ENCODE results near the gene ERVFRD-1.
A peak's percentile ranks its signal among the peaks of the same experiment; 100 is the strongest.
"Not testable (repeated sequence)": the region's sequence is repeated elsewhere in the genome, so short reads cannot be mapped to it uniquely, and the experiment has no call there.

The ERVFRD-1 gene

GRCh38 chr6:11091141-11091540 is 20.4 kb downstream of the ERVFRD-1 start:
- DNase-seq (ENCODE audit: low read depth) = not testable (repeated sequence)

DNA sequence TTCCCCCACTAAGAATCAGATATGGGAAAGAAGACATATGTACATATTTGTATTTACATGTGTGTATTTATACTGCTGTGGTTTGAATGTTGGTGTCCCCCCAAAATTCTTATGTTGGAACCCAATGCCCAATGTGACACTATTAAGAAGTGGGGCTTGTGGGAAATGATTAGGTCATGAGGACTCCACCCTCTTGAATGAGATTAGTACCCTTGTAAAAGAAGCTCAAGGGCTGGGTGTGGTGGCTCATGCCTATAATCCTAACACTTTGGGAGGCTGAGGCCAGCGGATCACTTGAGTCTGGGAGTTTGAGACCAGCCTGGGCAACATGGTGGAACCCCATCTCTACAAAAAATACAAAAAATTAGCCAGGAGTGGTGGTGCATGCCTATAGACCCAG is 21.8 kb downstream of the ERVFRD-1 start:
- no peak for DNase-seq (ENCODE audit: low read depth)

DNA sequence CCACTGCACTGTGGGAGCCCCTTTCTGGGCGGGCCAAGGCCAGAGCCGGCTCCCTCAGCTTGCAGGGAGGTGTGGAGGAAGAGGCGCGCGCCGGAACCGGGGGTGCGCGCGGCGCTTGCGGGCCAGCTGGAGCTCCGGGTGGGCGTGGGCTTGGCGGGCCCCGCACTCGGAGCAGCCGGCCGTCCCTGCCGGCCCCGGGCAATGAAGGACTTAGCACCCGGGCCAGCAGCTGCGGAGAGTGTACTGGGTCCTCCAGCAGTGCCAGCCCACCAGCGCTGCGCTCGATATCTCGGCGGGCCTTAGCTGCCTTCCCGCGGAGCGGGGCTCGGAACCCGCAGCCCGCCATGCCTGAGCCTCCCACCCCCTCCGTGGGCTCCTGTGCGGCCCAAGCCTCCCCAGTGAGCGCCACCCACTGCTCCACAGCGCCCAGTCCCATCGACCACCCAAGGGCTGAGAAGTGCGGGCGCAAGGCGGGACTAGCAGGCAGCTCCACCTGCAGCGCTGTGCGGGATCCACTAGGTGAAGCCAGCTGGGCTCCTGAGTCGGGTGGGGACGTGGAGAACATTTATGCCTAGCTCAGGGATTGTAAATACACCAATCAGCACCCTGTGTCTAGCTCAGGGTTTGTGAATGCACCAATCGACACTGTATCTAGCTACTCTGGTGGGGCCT is 24.2 kb downstream of the ERVFRD-1 start:
- DNase-seq (ENCODE audit: low read depth) = not testable (repeated sequence)

DNA sequence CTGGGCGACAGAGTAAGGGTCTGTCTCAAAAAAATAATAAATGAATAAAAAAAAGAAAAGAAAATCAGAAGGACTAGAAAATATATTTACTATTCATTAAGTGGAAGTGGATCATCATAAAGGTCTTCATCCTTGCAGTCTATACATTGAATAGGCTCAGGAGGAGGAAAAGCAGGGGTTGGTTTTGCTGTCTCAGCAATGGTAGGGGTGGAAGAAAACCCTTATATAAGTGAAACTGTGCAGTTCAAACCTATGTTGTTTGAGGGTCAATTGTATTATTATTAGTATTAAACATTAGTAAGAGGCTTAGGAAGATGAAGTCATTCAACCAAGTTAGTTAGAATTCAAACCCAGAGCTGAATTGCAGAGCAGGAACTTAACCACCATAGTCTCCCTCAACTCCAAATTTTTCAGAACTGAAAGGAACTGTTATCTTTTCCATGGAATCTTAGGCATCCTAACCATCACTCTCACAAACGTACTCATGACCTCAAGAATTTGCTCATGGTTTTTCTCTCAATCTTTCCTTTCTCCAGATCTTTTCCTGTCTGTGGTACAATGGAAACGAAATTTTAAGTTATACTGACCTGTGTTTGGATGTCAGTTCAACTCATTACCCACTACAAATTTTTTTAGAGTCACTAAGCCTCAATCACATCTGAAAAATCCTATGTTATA is 25.6 kb downstream of the ERVFRD-1 start:
- DNase-seq (ENCODE audit: low read depth) = peak; percentile 38

GRCh38 chr6:11083956-11084355 is 27.6 kb downstream of the ERVFRD-1 start:
- DNase-seq (ENCODE audit: low read depth) = no peak

- peak; percentile 74 for DNase-seq (ENCODE audit: low read depth)
These were observed 28.0 kb downstream of the ERVFRD-1 start for GRCh38 chr6:11083491-11083890.

- no peak for DNase-seq (ENCODE audit: low read depth)
These were observed 31.2 kb downstream of the ERVFRD-1 start for GRCh38 chr6:11080296-11080695.

DNA sequence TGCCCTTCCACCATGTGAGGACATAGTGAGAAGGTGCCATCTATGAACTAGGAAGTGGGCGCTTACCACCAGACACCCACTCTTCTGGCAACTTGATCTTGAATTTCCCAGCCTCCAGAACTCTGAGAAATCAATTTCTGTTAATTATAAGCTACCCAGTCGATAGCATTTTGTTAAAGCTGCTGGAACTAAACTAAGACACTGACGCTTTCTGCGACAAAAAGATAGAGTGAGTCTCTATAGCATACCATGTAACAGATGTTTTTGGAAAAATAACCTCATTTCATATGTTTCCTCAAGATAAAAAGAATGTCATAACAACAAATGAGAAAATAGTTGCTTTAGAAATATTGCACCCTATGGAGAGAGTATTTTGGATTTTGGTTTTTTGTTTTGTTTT is 33.3 kb downstream of the ERVFRD-1 start:
- DNase-seq (ENCODE audit: low read depth) = no peak

DNA sequence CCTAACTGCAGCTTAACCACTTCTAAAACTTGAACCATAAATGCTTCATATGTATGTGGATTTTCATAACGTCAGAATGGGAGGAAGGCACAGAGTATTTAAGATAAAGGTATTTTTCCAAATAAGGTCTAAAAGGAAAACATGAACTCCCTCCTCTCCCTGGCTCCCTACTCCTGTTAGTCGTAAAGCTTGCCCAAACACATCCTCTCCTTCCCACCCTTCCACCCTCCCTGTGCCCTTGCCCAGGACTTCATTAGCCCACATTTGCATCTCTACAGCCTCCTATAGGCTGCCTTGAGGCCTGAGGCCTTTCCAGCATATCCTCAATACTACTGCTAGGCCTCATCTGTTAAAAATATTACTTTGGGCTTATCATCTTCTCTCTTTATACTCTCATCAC is 35.0 kb downstream of the ERVFRD-1 start:
- no peak for DNase-seq (ENCODE audit: low read depth)

DNA sequence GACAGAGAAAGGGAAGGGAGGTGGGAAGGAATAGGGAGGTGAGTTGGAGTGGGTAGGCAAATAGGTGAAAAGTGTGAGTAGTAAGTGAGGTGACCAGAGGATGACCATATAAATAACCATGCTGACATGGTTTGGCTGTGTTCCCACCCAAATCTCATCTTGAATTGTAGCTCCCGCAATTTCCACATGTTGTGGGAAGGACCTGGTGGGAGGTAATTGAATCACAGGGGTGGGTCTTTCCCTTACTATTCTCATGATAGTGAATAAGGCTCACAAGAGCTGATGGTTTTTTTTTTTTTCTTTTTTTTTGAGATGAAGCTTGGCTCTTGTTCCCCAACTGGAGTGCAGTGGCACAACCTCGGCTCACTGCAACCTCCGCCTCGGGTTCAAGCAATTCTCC is 39.4 kb downstream of the ERVFRD-1 start:
- no peak for DNase-seq (ENCODE audit: low read depth)

- DNase-seq (ENCODE audit: low read depth) = peak; percentile 27
These were observed 41.8 kb downstream of the ERVFRD-1 start for GRCh38 chr6:11069760-11070159.

- DNase-seq (ENCODE audit: low read depth) = no peak
These were observed 44.2 kb downstream of the ERVFRD-1 start for GRCh38 chr6:11067348-11067747.

DNA sequence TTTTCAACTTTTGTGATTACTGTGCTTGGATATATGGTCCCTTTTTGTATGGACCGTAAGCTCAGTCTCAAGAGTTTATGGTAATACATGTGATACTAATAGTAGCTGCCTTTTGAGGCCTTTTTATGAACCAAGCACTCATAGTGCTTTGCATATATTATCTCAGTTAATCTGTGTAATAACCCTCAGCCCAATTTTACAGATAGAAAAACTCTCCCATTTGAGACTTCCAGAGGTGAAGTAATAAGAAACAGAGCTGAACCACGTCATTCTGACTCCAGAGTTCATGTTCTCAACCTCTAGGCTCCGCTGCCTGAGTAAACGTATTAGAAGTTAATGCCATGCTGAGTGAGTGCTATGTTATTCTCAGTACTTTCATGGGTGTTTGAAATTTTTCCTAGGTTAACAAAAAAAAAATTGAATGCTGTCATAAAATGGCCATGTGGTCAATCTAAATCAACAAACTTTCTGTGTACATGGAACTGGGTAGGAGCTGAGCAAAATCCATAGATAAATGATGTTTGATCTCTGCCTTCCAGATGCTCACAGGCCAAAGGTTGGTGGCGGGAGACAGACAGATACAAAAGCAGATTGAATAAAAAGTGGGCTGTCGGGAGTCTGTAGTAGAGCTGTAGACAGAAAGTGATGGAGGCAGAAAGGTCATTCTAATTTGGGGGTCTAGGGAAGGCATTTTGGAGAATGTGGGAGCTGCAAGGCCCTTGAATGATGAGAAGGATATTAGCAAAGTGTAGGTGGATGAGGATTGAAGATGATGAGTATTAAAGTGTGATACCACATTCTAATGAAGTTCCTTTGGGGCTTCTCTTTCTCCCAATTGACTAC is 44.8 kb downstream of the ERVFRD-1 start:
- DNase-seq (ENCODE audit: low read depth) = no peak

DNA sequence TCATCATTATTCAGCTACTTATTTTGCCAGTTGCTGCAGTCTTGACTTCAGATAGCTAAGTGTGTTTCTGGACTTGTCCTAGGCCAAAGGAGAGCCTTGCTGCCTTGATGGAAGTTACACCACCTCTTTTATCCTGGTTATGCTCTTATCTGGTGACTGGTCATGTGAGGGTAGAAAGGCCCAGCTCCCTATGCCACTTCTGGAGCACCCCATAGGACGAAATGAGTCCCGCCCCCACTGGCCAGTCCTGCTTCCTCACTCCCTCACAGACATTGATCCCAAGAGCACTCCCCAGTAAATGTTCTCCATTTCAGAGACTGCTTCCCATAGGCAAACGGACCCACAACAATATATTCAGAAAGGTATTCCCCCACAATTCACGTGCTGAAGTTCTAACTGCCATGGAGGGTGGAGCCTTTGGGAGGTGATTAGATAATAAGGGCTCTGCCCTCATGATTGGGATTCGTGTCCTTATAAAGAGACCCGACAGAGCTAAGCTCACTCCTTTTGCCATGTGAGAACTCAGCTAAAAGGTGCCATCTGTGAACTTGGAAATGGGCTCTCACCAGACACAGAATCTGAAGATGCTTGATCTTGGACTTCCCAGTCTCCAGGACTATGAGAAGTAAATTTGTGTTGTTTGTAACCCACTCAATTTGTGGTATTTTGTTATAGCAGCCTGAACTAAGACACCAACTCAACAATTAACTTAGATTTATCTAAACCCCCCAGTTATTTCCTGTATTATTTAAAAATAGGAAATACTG is 45.9 kb downstream of the ERVFRD-1 start:
- no peak for DNase-seq (ENCODE audit: low read depth)

DNA sequence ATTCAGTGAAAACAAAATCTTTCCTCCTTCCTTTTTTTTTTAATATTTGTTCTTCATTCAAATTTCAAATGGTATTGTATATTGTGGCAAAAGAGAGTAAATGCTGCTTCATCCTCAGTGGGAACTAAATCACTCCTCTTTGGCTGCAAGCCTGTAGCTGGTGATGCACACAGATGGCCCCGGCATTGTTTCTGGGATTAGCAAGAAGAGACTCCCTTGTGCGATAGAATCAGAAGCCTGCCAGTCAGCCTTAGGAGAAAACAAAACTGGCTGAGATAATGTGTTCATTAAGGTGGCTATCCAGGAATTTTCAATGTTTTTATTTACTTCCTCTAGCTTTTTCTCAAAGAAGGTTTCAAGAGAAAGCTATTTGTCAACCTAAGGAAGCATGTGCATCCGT is 46.7 kb downstream of the ERVFRD-1 start:
- DNase-seq (ENCODE audit: low read depth) = no peak

GRCh38 chr6:11062715-11063114 is 48.8 kb downstream of the ERVFRD-1 start:
- no peak for DNase-seq (ENCODE audit: low read depth)

- DNase-seq (ENCODE audit: low read depth) = no peak
These were observed 49.4 kb downstream of the ERVFRD-1 start for GRCh38 chr6:11062083-11062482.

GRCh38 chr6:11058406-11058805 is 53.1 kb downstream of the ERVFRD-1 start:
- DNase-seq (ENCODE audit: low read depth) = no peak

DNA sequence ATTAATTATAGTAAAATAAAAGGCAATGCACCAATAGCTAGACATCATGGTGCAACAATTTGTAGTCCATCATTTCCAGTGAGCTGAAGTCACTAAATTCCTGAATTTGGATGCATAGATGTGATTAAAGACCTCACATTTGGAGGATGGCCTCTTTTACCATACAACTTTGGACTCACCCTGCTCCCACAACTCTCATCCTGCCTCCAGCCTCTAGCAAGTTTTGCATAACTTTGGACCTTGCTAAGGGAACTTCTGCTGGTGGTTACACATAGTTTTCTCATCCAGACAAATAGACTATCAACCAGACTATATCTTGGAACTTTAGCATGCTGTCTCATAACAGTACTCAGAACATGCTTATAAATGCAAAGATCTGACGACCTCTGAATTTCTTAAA is 54.7 kb downstream of the ERVFRD-1 start:
- no peak for DNase-seq (ENCODE audit: low read depth)

GRCh38 chr6:11055127-11055627 is 56.3 kb downstream of the ERVFRD-1 start:
- peak; percentile 23 for DNase-seq (ENCODE audit: low read depth)

DNA sequence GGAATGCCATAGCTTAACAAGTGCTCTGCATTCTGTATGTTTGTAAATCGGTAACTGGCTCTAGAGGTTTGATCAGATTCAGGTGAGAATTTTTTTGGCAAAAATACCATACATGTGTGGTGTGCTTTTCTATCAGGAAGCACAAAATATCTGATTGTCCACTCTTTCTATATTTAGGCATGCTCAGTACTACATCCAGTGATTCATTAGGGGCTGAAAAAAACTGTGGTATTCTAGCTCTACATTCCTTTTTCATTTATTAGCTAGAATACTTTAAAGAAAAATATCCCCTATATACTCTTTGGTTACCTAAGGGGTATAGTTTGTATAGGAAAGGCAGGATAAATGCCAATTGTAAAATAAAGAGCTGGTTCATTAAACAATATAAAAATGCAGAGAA is 56.8 kb downstream of the ERVFRD-1 start:
- no peak for DNase-seq (ENCODE audit: low read depth)

DNA sequence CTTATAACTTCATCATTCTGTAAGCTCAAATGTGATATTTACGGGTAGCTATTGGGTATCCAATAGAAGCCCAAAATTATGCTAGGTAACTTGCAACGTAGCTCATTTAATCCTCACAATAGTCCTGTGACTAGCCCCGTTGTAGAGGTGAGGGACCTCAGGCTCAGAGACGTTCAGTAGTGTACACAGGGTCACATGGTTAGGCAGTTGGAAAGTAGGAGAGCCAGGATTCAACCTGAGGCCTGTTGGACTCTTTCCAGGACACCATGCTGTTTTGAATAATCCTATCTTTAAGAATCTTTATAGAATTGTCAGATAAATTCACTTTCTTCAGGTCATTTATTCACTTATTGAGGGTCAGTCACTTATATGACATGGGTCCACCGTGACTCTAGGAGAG is 58.2 kb downstream of the ERVFRD-1 start:
- no peak for DNase-seq (ENCODE audit: low read depth)
